GM19438 (cell line): Measurements from ENCODE around the gene FBXO44.

Source experiments
- ATAC-seq: cut with Tn5 transposase; IDR thresholded peaks from one replicate; pipeline ENCODE4 v1.9.1; 2021; ENCODE audit warnings: low read depth; ENCODE audit not compliant: unreplicated experiment

Gene FBXO44

DNA sequence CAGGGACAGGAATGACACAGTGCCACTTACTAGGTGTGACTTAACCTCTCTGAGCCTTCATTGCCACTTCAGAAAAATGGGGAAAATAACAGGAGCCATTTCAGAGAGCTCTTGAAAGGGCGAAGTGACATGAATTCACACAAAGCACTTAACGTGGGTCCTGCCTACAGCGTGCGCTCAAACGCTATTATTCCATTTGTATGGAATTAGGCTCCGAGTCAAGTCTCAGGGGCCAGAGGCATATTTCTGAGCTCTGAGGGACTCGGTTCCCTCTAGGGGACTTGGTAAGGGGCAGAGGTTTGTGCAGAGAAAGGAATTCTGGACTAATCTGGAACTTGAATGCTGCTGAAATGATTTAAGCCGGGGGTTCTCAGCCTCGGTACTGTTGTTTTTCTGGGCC, 50.9 kb downstream of the FBXO44 start:
- no peak for ATAC-seq

DNA sequence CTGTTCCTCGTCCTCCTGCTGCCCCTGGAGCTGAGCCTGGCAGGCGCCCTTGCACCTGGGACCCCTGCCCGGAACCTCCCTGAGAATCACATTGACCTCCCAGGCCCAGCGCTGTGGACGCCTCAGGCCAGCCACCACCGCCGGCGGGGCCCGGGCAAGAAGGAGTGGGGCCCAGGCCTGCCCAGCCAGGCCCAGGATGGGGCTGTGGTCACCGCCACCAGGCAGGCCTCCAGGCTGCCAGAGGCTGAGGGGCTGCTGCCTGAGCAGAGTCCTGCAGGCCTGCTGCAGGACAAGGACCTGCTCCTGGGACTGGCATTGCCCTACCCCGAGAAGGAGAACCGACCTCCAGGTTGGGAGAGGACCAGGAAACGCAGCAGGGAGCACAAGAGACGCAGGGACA, 51.6 kb downstream of the FBXO44 start:
- no peak for ATAC-seq

DNA sequence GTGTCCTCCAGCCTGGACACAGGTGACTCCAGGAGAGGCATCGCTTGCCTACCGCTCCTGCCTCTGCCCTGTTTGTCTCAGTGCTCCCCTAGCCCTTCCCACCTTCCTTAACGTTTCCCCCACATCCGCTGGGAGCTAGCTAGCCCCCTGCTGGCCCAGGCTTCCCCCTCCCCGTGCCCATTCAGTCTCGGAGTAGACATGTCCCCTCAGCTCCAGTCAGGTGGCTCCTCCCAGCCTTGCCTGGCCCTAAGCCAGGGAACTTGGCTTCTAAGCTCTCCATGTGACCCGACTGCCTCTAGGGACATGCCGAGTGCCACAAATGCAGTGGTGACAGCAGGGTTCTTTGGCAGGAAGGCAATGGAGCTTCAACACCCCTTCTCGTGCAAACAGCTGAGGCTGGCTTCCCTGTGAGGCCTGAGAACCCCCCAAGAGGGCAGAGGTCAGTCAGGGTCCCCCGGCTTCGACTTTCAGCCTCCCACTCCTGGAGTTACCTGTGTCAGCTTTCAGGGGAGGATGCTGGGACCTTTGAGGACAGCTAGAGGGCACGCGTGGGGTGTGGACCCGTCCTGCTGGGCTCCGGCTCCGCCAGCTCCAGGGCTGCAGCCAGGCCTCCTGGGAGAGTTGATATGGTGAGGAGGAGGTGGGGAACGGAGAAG, 53.1 kb downstream of the FBXO44 start:
- no peak for ATAC-seq

DNA sequence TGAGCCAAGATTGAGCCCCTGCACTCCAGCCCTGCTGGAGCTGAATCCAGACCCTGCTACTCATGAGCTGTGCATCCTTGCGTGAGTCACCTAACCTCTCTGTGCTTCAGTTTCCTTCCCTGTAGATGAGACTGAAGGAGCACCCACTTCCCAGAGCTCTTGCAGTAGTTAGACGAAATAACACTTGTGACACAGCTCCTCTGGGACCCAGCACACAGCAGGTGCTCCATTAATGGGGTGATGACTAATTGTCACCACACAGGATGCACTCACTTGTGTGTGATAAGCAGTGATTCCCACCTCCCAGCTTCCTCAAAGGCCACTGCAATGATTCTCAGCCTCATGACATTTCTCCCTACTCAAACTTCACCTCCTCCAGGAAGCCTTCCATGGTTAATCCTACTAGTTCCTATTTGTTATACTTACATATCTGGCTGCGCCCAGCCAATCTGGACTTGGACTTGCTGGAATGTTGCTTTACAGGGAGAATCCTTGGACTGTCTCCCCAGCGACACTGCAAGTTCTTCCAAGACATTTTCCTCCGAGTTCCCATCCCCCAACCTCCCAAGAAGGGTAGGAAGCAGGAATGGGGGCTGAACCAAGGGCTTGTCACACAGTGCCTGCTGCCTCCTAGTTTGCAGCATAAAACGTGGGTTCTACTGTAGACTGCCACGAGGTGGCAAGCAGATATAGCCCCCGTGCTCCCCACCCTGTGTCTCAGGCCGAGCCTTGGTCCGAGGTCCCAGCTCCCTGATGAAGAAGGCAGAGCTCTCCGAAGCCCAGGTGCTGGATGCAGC, 54.1 kb downstream of the FBXO44 start:
- ATAC-seq: no peak

DNA sequence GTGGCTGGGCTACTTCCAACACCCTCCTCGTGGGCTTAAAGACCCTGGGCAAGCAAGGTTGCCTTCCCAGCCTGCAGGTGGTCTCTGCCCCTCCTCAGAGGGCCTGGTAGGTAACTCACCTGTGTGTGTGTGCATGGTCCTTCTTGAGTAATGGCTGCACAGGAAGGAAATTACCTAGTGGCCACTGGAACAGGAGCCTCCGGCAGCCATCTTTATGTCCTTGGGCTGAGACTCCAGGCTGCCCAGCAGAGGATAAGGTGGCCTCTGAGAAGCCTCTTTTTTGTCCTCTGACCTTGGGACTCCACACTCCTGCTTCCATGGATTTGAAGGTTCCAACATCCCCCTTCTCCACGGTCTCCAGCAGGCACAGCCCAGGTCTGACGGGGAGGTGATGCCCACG, 56.8 kb downstream of the FBXO44 start:
- no peak for ATAC-seq

DNA sequence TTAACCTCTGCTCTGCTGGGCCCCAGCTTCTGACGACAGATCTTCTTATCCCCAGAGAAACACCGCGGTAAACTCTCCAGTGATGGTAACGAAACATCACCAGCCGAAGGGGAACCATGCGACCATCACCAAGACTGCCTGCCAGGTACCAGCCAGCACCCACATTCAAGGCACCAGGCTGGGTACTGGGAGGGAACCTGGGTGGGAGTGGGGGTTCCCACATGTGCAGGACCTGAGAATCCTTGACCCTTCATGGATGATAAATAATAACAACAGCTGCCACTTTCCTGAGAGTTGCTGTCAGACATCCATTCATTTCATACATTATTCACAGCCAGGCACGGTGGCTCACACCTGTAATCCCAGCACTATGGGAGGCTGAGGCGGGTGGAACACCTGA, 57.6 kb downstream of the FBXO44 start:
- ATAC-seq: no peak
